IPS-NIHi7 (cell line): ENCODE measurements around the gene HFM1.
"Not testable (repeated sequence)": the region's sequence is repeated elsewhere in the genome, so short reads cannot be mapped to it uniquely, and the experiment has no call there.

Experiments used
- DNase-seq: peaks from one replicate; pipeline ENCODE4 v3.0.0; 2012; ENCODE audit warnings: mixed read lengths; ENCODE audit errors: extremely low spot score

The HFM1 gene

GRCh38 chr1:91374086-91374485, 30.6 kb downstream of the HFM1 start:
- no peak for DNase-seq

- not testable (repeated sequence) for DNase-seq
These were observed 32.4 kb downstream of the HFM1 start for GRCh38 chr1:91372230-91372629.

GRCh38 chr1:91349524-91349923, 55.1 kb downstream of the HFM1 start:
- no peak for DNase-seq

GRCh38 chr1:91346824-91347223, 57.8 kb downstream of the HFM1 start:
- no peak for DNase-seq

- no peak for DNase-seq
These were observed 59.1 kb downstream of the HFM1 start for GRCh38 chr1:91345395-91346005.

GRCh38 chr1:91338501-91338900, 66.1 kb downstream of the HFM1 start:
- DNase-seq = no peak

- no peak for DNase-seq
These were observed 69.0 kb downstream of the HFM1 start for GRCh38 chr1:91335603-91336002.

- no peak for DNase-seq
These were observed 69.8 kb downstream of the HFM1 start for GRCh38 chr1:91334856-91335255.

GRCh38 chr1:91325456-91325855, 79.2 kb downstream of the HFM1 start:
- DNase-seq = no peak

GRCh38 chr1:91314643-91315042, 90.0 kb downstream of the HFM1 start:
- no peak for DNase-seq

- no peak for DNase-seq
These were observed 93.0 kb downstream of the HFM1 start for GRCh38 chr1:91311672-91312071.

- no peak for DNase-seq
These were observed 96.1 kb downstream of the HFM1 start for GRCh38 chr1:91308544-91308943.

- DNase-seq = no peak
These were observed 96.7 kb downstream of the HFM1 start for GRCh38 chr1:91307784-91308409.

- DNase-seq = no peak
These were observed 101.5 kb downstream of the HFM1 start for GRCh38 chr1:91303165-91303564.

- DNase-seq = not testable (repeated sequence)
These were observed 115.6 kb downstream of the HFM1 start for GRCh38 chr1:91288843-91289553.

- not testable (repeated sequence) for DNase-seq
These were observed 117.7 kb downstream of the HFM1 start for GRCh38 chr1:91286962-91287317.

GRCh38 chr1:91286259-91286961, 118.2 kb downstream of the HFM1 start:
- DNase-seq = not testable (repeated sequence)

- DNase-seq = no peak
These were observed 121.3 kb downstream of the HFM1 start for GRCh38 chr1:91283421-91283726.

GRCh38 chr1:91282695-91283420, 121.8 kb downstream of the HFM1 start:
- peak; percentile 70 for DNase-seq

GRCh38 chr1:91281782-91282181, 122.9 kb downstream of the HFM1 start:
- DNase-seq = no peak

GRCh38 chr1:91278754-91279153, 125.9 kb downstream of the HFM1 start:
- peak; percentile 19 for DNase-seq

- no peak for DNase-seq
These were observed 130.8 kb downstream of the HFM1 start for GRCh38 chr1:91273875-91274274.
